Gastrocnemius medialis (tissue), 4 donors: ENCODE measurements around the gene UBAP2. TPM values are rescaled to one million over a fixed set of nuclear protein-coding genes. Genes with fewer than 3 reads are reported as not detected.
"Not testable (repeated sequence)": the region's sequence is repeated elsewhere in the genome, so short reads cannot be mapped to it uniquely, and the experiment has no call there.

Source experiments
- ATAC-seq, 2 donors: fragments of 150-250 bp; one replicate each; pipeline ENCODE4 v1.9.1; 2016
- DNase-seq, 2 donors: peaks; one replicate each; pipeline ENCODE4 v3.0.0-alpha.2; 2019
- H3K27ac ChIP-seq, 4 donors: fragments of 200-600 bp; sonication (generic); 1 replicate in 1 of 4; 2 replicates in 3 of 4; pipeline ENCODE4 v1.5.1; 2016 to 2018; ENCODE audit warnings: mild to moderate bottlenecking in 2 of 4, moderate library complexity in 1 of 4
- H3K27me3 ChIP-seq, 3 donors: fragments of 200-600 bp; sonication (generic) in 2 of 3; 1 replicate in 1 of 3; 2 replicates in 2 of 3; pipeline versions ENCODE4 v1.5.1 to v1.6.0; 2016 to 2019; ENCODE audit warnings: mild to moderate bottlenecking in 1 of 3, moderate library complexity in 1 of 3
- H3K36me3 ChIP-seq, 2 donors: fragments of 200-600 bp; sonication (generic) in 1 of 2; one replicate each; pipeline ENCODE4 v1.5.1; 2017 to 2018
- H3K4me1 ChIP-seq, 2 donors: fragments of 200-600 bp; sonication (generic) in 1 of 2; one replicate each; pipeline ENCODE4 v1.5.1; 2016 to 2017; ENCODE audit warnings: mild to moderate bottlenecking in 2 of 2
- H3K4me3 ChIP-seq, 4 donors: fragments of 200-600 bp; sonication (generic) in 3 of 4; 1 replicate in 1 of 4; 2 replicates in 3 of 4; pipeline ENCODE4 v1.5.1; 2016 to 2019; ENCODE audit warnings: mild to moderate bottlenecking in 2 of 4
- H3K9me3 ChIP-seq, 3 donors: fragments of 200-600 bp; sonication (generic) in 2 of 3; 1 replicate in 1 of 3; 2 replicates in 2 of 3; pipeline ENCODE4 v1.5.1; 2016 to 2019
- CTCF ChIP-seq, 5 experiments: fragments of 450-650 bp in 3 of 5; fragments of 200-600 bp in 2 of 5; sonication (generic) in 2 of 5; IDR thresholded peaks in 4 of 5; conservative IDR thresholded peaks in 1 of 5; 1 replicate in 4 of 5; 2 replicates in 1 of 5; pipeline ENCODE4 v1.5.1; 2016 to 2019; ENCODE audit warnings: antibody characterized with exemption in 5 of 5, mild to moderate bottlenecking in 3 of 5, moderate library complexity in 3 of 5
- POLR2A ChIP-seq, 2 donors: fragments of 450-650 bp; IDR thresholded peaks; one replicate each; pipeline ENCODE4 v1.6.1; 2017; ENCODE audit warnings: antibody characterized with exemption in 2 of 2, mild to moderate bottlenecking in 2 of 2, moderate library complexity in 2 of 2
- in situ Hi-C, 4 donors: fragments of 200-750 bp; cut with MboI; loops; one replicate each; pipeline versions ENCODE4 v1.15.0 to v1.8.0; 2017; ENCODE audit warnings: low sequenced_read_pairs in 4 of 4
- intact Hi-C: fragments of 100-400 bp; cut with DNase I; formaldehyde crosslinking; loops from one replicate; pipeline ENCODE4 v1.15.1; 2023; ENCODE audit warnings: low total_unique reads
- total RNA-seq, 4 donors: library from RNA; depleted of rRNA; stranded (reverse); fragments of >200 nt; gene quantifications; one replicate each; pipeline versions ENCODE4 v1.1.0 to v1.2.3, GENCODE V29; 2016

The UBAP2 gene
- total RNA-seq, 4 donors from 2014 or later = 14.6 to 26.6 (median 20.9) TPM

GRCh38 chr9:34025811-34026210 is 22.9 kb downstream of the UBAP2 start:
- H3K4me1 ChIP-seq = peaks cover 45 to 50% of the 10 kb centered on the region in 2 donors
- DNase-seq (no peak), ATAC-seq (no peak)

DNA sequence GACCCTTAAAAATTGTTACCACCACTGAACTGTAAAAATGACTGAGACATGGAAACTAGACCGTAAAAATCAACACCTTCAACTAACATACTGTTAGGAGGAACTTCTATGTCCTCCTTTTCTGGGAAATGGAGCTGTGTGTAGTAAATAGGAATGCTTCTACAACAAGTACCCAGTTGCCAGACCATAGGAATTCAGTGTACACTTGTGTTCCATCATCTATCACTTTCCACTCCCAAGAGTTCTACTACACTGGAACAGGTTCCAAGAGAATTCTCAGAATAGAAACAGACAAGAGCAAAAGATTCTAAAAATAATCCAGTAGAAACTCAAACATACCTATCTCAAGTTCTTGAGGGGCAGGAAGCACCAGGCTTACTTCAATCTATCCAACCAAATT is 23.6 kb downstream of the UBAP2 start:
- H3K9me3 ChIP-seq = no peaks in the 10 kb centered on the region
- in situ Hi-C loops = no loop called here
- peak; percentile 76 to 87 for ATAC-seq

More at GRCh38 chr9:34025811-34026210, 22.9 kb downstream of the UBAP2 start:
- H3K36me3 ChIP-seq = no peaks in the 10 kb centered on the region
- intact Hi-C loops (loop anchor here (5.0 kb wide), 1 partner anchor 46 kb away; no protein-coding TSS in a partner anchor), in situ Hi-C loops (no loop called here)
- no peaks in the 10 kb centered on the region for H3K9me3 ChIP-seq
- no peaks in the 10 kb centered on the region for H3K27me3 ChIP-seq
- peak overlapping the region; percentile 68 to 84 (median 75) for H3K27ac ChIP-seq
- TF ChIP-seq POLR2A (IDR thresholded peaks at IDR 0.05) = no peak
- no peak for TF ChIP-seq CTCF (IDR thresholded peaks at IDR 0.05 in 4 of 5, conservative IDR thresholded peaks at IDR 0.05 in 1 of 5)
- H3K4me3 ChIP-seq = no peak overlapping the region

GRCh38 chr9:34024476-34024875 is 24.2 kb downstream of the UBAP2 start:
- H3K9me3 ChIP-seq, H3K27me3 ChIP-seq, ATAC-seq, intact Hi-C loops, in situ Hi-C loops, H3K36me3 ChIP-seq, H3K4me3 ChIP-seq, DNase-seq: not testable (repeated sequence)
- Histone ChIP-seq H3K27ac (peak overlapping the region; percentile 68 to 84 (median 75)), H3K4me1 (peaks cover 45 to 50% of the 10 kb centered on the region in 2 donors)

More for the DNA sequence above, 23.6 kb downstream of the UBAP2 start:
- intact Hi-C loops = loop anchor here (5.0 kb wide), 1 partner anchor 47 kb away; no protein-coding TSS in a partner anchor
- no peak overlapping the region for H3K4me3 ChIP-seq
- H3K27me3 ChIP-seq = no peaks in the 10 kb centered on the region
- DNase-seq = no peak
- TF ChIP-seq POLR2A (IDR thresholded peaks at IDR 0.05) (no peak), CTCF (IDR thresholded peaks at IDR 0.05 in 4 of 5, conservative IDR thresholded peaks at IDR 0.05 in 1 of 5) (no peak)
- H3K36me3 ChIP-seq = no peaks in the 10 kb centered on the region
- peaks cover 45 to 50% of the 10 kb centered on the region in 2 donors for H3K4me1 ChIP-seq
- H3K27ac ChIP-seq = peak overlapping the region; percentile 68 to 84 (median 75)

DNA sequence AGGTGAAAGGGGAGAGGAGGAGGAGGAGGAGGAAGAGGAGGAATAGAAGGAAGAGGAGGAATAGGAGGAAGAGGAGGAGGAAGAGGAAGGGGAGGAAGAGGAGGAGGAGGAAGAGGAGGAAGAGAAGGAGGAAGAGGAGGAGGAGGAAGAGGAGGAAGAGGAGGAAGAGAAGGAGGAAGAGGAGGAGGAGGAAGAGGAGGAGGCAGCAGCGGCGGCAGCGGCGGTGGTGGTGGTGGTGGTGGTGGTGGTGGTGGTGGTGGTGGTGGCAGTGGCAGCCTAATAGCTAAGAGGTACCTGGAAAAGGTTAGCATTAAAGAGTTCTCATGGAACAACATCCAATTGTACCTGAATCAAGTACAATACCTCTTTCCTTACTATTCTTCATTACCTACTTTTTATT is 32.5 kb downstream of the UBAP2 start:
- Histone ChIP-seq H3K27me3 (no peaks in the 10 kb centered on the region), H3K4me3 (no peak overlapping the region), H3K4me1 (peaks cover 0 to 6% of the 10 kb centered on the region in 2 donors), H3K9me3 (no peaks in the 10 kb centered on the region), H3K27ac (no peak overlapping the region), H3K36me3 (peaks cover 0 to 29% of the 10 kb centered on the region in 2 donors)
- TF ChIP-seq CTCF (IDR thresholded peaks at IDR 0.05 in 4 of 5, conservative IDR thresholded peaks at IDR 0.05 in 1 of 5) = no peak
- no peak for TF ChIP-seq POLR2A (IDR thresholded peaks at IDR 0.05)
- in situ Hi-C loops (no loop called here), intact Hi-C loops (loop anchor here (10.0 kb wide), 1 partner anchor 239 kb away; no protein-coding TSS in a partner anchor)
- DNase-seq (no peak), ATAC-seq (no peak)

DNA sequence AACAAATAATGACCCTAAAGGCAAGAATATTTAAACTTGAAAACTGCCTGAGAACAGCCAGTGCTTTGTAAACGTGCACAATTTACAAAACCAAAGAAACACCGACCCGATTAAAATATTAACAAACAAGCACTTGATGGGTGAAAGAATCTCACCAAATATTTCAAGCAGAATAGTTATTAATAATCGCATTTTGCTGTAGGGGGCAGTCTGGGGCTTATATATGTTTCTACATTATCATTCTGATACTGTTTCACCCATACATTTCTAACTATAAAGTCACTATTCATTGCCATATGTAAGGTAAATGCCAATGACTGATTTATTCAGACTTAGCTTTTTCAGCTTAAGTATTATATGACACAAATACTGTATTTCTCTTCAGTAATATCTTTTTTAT is 37.7 kb downstream of the UBAP2 start:
- no peak overlapping the region for H3K4me3 ChIP-seq
- DNase-seq (no peak), ATAC-seq (no peak)
- H3K27me3 ChIP-seq = no peaks in the 10 kb centered on the region
- in situ Hi-C loops (no loop called here), intact Hi-C loops (loop anchor here (2.0 to 10.0 kb wide), 2 partner anchors 62 to 244 kb away; no protein-coding TSS in a partner anchor)
- H3K4me1 ChIP-seq = peaks cover 0 to 4% of the 10 kb centered on the region in 2 donors
- peak in 3 of 5 experiments; percentile 21 to 35 (median 30) for TF ChIP-seq CTCF (IDR thresholded peaks at IDR 0.05 in 4 of 5, conservative IDR thresholded peaks at IDR 0.05 in 1 of 5)
- no peak for TF ChIP-seq POLR2A (IDR thresholded peaks at IDR 0.05)
- no peaks in the 10 kb centered on the region for H3K9me3 ChIP-seq
- peaks cover 0 to 25% of the 10 kb centered on the region in 2 donors for H3K36me3 ChIP-seq
- H3K27ac ChIP-seq = no peak overlapping the region
